GM12874 (cell line): ENCODE data around the gene TAF6.

Source experiments
- CTCF ChIP-seq: IDR thresholded peaks from 2 replicates; pipeline ENCODE4 v1.5.1; 2011; ENCODE audit warnings: low read depth, mild to moderate bottlenecking, control low read depth, low read length, moderate library complexity; ENCODE audit not compliant: insufficient read depth

Gene TAF6

GRCh38 chr7:100101016-100101862 lies 17.9 kb downstream of the TAF6 start, which contains the start of the genes AP4M1 and MCM7:
AP4M1 (plus strand) TSS chr7:100101643; CDS start chr7:100101715, 72 bp downstream.
MCM7 (minus strand) TSS chr7:100101397; CDS start chr7:100101294, 103 bp downstream.
- TF ChIP-seq CTCF: no peak

DNA sequence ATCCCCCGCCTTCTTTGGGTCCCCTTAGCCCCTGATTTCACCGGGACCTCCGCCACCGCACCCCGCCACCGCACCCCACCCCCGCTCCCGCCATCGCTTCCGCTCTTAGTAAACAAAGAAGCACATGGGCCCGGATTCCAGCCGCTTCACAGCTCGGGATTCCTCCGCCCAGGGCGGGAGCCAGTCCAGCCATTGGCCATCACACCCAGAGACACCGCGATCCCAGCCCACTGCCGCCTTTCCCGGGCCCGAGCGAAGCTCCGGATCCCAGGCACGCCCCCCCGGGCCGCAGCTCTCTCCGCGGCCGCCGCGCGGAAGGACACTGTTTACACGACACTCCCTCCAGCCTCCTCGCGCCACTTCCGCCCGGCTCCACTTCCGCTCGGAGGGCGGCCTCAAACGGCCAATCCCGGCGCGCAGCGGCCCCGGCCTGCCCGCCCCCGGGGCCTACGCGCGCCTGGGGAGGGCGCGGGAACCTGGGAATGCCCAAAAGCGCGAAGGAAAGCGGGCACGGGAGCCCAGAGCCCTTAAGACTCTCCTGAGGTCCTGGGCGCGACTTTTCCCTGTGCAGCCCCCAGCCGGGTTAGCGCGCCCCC lies 18.6 kb downstream of the TAF6 start:
- TF ChIP-seq CTCF: no peak

GRCh38 chr7:100099452-100099851 lies 19.7 kb downstream of the TAF6 start:
- no peak for TF ChIP-seq CTCF

DNA sequence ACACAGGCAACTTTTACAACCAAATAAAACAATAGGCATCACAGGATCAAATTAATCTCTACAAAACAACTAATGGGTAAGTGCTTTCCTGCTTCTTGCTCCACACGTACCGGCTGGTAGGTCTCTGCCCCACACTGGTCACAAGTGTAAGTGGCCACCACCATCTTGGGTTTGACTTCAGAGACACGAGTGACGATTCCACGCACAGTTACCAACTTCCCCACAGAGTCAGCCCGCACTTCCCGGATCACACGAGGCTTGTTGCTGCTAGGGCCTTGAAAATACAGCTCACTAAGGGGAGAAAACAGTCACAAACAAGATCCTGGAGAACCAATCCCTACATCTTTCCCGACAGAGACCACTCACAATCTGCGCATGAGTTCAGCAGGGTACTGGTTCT lies 20.2 kb downstream of the TAF6 start:
- TF ChIP-seq CTCF: no peak

- TF ChIP-seq CTCF: no peak
These were observed 23.5 kb downstream of the TAF6 start for GRCh38 chr7:100095704-100096103.

- no peak for TF ChIP-seq CTCF
These were observed 23.9 kb downstream of the TAF6 start for GRCh38 chr7:100095289-100095688.

DNA sequence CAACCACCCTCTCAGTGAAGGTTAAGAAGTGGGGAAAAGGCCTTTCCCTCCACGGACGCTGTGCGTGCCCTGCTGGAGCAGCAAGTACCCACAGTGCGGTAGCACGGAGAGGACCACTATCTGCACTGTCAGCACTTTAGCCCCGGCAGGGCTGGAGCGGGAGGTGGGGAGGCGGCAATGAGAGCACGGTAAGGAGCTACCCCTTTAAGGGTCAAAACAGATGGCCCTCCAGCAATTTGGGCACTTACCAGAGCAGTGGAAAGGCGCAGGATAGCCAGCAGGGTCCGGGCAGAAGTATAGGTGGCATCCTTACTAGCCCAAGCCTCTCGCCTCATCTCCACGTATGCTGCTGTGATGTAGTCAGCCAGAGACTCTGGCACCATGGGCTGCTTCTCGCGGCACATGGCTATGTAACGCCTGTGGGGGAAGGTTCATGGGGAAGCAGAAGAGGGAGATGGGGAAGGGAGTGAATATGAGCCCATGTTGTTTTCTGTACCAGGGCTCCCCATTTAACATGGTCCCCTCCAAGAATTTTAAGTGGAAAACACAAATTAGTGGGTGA lies 25.2 kb downstream of the TAF6 start:
- no peak for TF ChIP-seq CTCF
